Stimulated activated CD8-positive, alpha-beta memory T cell treated with anti-CD3 and anti-CD28 coated beads, Interleukin-12 subunit alpha, Interleukin-12 subunit beta, amount 100 ng/mL, for 24 hours (primary cell): ENCODE results near the gene PTBP1.

Source experiments
- DNase-seq: peaks from one replicate; pipeline ENCODE4 v3.0.0-alpha.2; 2020; ENCODE audit errors: extremely low read depth

PTBP1 gene

DNA sequence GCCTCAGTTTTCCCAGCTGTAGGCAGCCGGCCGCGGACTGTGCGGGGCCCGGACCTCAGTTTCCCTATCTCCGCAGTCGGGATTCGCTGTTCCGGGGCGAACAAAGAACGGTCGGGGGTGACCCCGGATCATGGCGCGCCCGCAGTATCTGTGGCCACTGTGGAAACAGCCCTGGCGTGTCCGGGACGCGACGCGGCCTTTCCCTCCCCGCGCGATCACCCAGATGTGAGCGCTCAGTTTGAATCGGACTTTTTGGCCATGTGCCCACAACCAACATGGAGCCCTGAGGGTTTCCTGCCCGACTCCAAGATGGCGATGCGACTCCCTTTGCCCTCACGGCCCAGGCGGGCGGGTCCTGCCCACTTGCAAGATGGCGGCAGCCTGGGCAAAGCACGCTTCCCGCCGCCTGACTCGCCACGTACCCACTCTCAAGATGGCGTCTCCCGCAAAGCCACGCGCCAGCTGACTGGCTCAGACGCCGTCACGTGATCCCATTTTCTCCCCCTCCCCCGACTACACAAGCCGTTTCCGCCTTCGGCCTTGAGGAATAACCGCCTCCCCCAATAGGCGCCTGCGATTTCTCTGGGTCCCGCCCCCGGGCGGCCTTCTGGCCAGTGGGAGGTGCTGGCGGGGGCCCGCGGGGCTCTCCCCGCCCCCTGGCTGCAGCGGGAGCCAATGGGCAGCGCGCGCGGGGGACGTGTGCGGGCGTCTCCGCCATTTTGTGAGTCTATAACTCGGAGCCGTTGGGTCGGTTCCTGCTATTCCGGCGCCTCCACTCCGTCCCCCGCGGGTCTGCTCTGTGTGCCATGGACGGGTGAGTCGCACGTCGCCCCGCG is at the start of gene PTBP1:
Gene PTBP1, plus strand, starts transcription at position 761 of the 836 bp plus-strand sequence. Its CDS starts 46 bp downstream, at position 807.
- peak; percentile 98 for DNase-seq

GRCh38 chr19:748274-748598 is 49.0 kb upstream of the PTBP1 start:
- DNase-seq, result no peak

DNA sequence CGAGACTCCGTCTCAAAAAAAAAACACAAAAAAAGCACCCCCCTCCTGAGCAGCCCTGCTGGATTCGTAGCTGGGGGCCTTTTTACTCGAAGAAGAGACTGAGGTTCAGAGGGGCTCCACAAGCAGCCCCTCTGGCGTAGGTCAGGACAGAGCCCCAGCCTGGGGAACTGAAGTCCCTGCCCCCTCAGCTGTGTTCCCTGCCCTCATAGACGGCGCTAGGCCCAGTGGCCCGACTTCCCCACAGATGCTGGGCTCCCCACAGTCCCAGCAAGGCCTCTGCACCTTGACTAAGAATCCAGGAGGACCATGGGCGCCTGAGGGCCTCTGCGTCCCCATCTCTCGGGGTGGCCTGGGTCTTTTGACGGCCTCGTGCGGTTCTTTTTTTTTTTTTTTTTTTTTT is 47.4 kb upstream of the PTBP1 start:
- DNase-seq, result no peak

DNA sequence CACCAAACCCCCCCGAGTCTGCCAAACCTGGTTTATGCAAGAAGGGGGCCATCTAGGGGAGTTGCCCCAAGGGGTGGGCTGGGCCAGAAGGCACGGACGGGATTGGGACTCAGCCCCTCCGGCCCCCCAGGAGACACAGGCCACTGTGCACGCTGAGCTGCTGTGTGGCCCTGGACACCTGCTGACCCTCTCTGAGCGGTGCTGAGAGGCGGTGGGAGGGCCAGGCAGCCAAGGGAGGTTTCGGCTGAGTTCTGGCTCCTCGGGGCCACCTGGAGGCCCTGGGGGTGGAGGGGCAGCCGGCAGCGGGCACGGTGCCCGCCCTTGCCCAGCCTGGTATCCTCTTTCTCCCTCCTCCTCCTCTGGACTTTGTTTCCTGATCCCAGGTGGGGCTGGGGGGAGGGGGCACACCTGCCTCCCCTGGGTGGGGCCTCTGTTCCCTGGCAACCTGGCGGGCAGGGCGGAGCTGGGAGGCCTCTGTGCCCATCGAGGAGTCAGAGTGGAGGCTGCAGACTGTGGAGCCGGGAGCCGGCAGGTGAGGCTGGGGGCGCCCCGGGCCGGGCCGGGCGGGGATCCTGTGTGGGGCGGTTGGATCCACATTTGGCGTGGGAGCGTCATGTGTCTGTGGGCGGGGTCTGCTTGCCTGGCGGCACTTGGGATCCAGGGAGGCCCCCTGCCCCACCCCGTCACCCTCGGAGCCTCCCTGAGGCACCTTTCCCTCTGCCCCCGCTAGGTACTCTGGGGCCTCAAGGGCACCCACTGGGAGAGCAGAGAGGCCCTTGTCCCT is 46.4 kb upstream of the PTBP1 start, which contains the start of gene MISP:
Gene MISP, plus strand, starts transcription at position 473 of the 784 bp plus-strand sequence. CDS start 5,835 bp downstream, outside the sequence.
- DNase-seq, result no peak

GRCh38 chr19:751501-752341 is 45.5 kb upstream of the PTBP1 start:
- no peak for DNase-seq

- DNase-seq, result no peak
Observed at GRCh38 chr19:752652-753517, 44.4 kb upstream of the PTBP1 start.

- DNase-seq, result no peak
Observed at GRCh38 chr19:754530-754929, 42.7 kb upstream of the PTBP1 start.

- no peak for DNase-seq
Observed at GRCh38 chr19:755063-755462, 42.2 kb upstream of the PTBP1 start.

DNA sequence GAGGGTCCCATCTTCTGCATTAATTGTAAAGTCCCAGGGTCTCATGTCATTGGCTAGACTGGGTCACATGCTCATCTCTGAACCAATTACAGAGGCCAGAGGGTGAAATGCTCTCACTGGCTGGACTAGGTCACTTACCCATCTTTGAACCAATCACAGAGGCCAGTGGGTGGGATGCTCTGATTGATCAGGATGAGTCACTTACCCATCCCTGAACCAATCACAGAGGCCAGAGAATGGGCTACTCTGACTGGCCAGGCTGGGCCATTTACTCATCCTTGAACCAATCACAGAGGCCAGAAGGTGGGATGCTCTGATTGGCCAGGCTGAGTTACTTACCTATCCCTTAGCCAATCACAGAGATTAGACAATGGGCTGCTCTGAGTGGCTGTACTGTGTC is 41.0 kb upstream of the PTBP1 start:
- DNase-seq, result no peak

DNA sequence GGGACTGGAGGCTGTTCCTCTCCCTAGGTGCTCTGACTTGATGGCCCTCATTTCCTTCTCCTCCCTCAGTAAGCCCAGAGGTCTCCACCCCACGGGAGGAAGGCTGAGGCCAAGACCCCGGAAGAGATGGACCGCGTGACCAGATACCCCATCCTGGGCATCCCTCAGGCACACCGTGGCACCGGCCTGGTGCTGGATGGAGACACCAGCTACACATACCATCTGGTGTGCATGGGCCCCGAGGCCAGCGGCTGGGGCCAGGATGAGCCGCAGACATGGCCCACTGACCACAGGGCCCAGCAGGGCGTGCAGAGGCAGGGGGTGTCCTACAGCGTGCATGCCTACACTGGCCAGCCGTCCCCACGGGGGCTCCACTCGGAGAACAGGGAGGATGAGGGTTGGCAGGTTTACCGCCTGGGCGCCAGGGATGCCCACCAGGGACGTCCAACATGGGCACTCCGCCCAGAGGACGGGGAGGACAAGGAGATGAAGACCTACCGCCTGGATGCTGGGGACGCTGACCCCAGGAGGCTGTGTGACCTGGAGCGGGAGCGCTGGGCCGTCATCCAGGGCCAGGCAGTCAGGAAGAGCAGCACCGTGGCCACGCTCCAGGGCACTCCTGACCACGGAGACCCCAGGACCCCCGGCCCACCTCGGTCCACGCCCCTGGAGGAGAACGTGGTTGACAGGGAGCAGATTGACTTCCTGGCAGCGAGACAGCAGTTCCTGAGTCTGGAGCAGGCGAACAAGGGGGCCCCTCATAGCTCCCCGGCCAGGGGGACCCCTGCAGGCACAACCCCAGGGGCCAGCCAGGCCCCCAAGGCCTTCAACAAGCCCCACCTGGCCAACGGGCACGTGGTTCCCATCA is 40.2 kb upstream of the PTBP1 start:
- DNase-seq, result no peak

GRCh38 chr19:757811-758668 is 39.2 kb upstream of the PTBP1 start:
- no peak for DNase-seq

DNA sequence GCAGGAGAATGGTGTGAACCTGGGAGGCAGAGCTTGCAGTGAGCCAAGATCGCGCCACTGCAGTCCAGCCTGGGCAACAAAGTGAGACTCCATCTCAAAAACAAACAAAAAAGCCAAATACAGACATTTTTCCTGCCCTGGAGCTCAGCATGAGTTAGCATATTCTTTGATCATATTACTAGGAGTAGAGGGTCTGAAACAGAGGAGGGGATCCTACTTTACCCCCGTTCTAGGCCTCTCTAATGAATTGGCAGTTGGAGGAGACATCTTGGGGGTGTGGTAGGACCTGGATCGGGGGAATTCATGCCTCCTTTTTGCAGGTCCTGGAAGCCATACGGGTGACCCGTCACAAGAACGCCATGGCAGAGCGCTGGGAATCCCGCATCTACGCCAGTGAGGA is 34.1 kb upstream of the PTBP1 start:
- DNase-seq, result no peak

- no peak for DNase-seq
Observed at GRCh38 chr19:763869-764268, 33.4 kb upstream of the PTBP1 start.

- no peak for DNase-seq
Observed at GRCh38 chr19:764301-764700, 33.0 kb upstream of the PTBP1 start.

DNA sequence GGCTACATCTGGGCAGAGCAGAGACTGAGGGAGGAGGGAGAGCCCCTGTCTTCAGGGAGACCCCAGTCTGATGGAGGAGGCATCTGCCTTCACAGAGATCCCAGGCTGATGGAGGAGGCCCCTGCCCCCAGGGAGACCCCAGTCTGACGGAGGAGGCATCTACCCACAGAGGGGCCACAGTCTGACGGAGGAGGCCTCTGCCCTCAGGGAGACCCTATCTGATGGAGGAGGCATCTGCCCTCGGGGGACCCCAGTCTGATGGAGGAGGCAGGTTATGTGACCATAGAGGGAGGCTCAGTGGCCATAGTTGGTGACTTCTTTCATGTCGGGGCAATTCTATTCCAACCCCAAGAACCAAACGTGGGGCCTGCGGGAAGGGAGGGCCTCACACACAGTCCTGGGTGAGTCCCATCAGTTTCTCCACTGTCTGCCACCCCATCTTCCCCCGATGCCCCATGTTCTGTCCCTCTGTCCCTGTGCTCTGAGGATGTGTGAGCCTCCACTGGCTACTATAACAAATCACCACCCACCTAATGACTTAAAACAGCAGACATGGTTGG is 32.0 kb upstream of the PTBP1 start:
- no peak for DNase-seq

DNA sequence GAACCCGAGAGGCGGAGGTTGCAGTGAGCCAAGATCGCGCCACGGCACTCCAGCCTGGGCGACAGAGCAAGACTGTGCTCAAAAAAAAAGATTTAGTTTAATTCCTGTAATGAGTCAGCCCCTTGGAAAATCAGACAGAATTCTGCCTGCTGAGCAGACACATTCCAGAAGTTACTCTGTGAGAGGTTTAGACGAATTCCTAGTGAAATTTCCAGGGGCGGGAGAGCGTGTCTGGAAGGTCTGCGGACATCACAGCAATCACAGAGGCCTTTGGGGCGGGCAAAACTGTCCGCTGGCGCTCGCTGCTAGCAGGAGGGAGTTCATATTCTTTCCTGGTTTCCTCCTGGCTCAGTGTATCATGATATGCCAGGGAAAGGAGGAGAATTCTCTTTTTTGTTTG is 28.8 kb upstream of the PTBP1 start:
- DNase-seq, result no peak

GRCh38 chr19:769616-770015 is 27.6 kb upstream of the PTBP1 start:
- no peak for DNase-seq

- DNase-seq, result no peak
Observed at GRCh38 chr19:771332-771785, 25.9 kb upstream of the PTBP1 start.

- no peak for DNase-seq
Observed at GRCh38 chr19:772063-772462, 25.2 kb upstream of the PTBP1 start.
